Activated naive CD4-positive, alpha-beta T cell treated with anti-CD3 and anti-CD28 coated beads, Interleukin-2, amount 10 ng/mL, durations not matched to agents 7 days and 5 days (primary cell): ENCODE data around the gene PMEPA1.

Source experiments
- CTCF ChIA-PET: fragments of 350-600 bp; sonication (Branson Sonifier 250); formaldehyde crosslinking; loops from one replicate; lab custom pipeline; 2021; ENCODE audit warnings: antibody characterized with exemption; lab: Charles Lee
- DNase-seq: peaks from one replicate; pipeline ENCODE4 v3.0.0-alpha.2; 2020
- H3K27ac Mint-ChIP-seq: one replicate; pipeline ENCODE4 v1.8.0; 2021; ENCODE audit warnings: mild to moderate bottlenecking, moderate library complexity, mixed read lengths
- H3K27me3 Mint-ChIP-seq: one replicate; pipeline ENCODE4 v1.8.0; 2021; ENCODE audit warnings: mild to moderate bottlenecking, mixed read lengths
- H3K36me3 Mint-ChIP-seq: one replicate; pipeline ENCODE4 v1.8.0; 2021; ENCODE audit warnings: mixed read lengths
- H3K4me1 Mint-ChIP-seq: one replicate; pipeline ENCODE4 v1.8.0; 2021; ENCODE audit warnings: mixed read lengths
- H3K4me3 Mint-ChIP-seq: one replicate; pipeline ENCODE4 v1.8.0; 2021; ENCODE audit warnings: mild to moderate bottlenecking, moderate library complexity, mixed read lengths
- H3K9me3 Mint-ChIP-seq: one replicate; pipeline ENCODE4 v1.8.0; 2021; ENCODE audit warnings: mixed read lengths

PMEPA1 gene

DNA sequence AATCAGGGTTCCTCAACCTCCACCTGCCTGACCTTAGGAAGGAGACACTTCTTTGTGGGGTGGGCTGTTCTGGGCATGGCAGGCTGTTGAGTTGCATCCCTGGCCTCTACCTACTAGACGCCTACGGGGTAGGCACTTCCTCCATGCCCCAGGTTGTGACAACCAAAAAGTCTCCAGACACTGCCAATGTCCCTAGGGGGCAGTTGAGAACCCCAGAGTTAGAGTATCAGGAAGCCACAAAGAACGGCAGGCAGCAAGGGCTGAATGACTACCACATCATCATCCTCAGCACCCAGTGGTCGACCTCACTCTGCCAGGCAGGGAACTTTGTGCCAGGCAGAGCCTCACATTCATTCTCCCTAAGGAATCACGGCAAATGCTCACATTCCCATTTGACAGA is 21.5 kb downstream of the PMEPA1 start:
- Mint-ChIP-seq H3K27ac (no peak overlapping the region), H3K27me3 (peaks cover 13% of the 10 kb centered on the region), H3K4me1 (no peaks in the 10 kb centered on the region), H3K9me3 (no peaks in the 10 kb centered on the region), H3K4me3 (no peak overlapping the region), H3K36me3 (no peaks in the 10 kb centered on the region)
- no peak for DNase-seq
- CTCF ChIA-PET, result interaction anchor here (0.5 kb wide), 1 partner anchor 1803 kb away, joined by 3 read pairs; no protein-coding TSS in a partner anchor

DNA sequence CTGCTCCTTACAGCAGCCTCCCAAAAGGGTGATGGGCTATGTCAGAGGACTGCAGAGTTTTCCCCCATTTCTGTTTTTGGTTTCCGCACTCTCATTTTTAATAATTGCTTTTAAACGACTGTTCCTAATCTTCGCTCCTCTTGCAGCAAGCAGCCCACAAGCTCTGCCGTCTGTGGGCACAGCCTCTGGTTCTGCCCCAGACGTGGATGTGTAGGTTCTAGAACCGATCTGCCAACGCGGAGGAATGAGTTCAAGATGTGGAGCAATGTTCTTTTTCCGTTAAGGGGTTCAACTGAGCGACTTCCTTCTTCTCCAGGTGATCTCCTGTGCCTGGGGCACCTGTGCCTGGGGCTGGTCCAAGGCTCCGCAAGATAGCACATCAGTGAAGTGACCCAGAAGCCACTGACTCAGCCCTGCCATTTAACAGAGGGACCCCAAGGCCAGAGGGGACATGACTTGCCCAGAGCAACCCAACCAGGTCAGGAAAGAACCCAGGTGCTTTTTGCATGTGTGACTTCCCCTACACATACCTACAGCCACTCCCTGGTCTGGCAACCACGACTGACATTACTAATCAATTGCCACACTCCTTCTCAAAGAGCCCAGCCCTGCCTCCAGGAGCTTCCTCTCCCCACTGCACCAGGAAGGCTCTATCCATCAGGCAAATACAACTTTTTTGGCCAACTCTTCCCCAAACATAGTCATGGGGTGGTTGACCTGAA is 22.7 kb downstream of the PMEPA1 start:
- DNase-seq, result no peak
- Mint-ChIP-seq H3K27me3 (peaks cover 22% of the 10 kb centered on the region), H3K9me3 (no peaks in the 10 kb centered on the region), H3K27ac (no peak overlapping the region), H3K4me3 (no peak overlapping the region), H3K4me1 (no peaks in the 10 kb centered on the region), H3K36me3 (no peaks in the 10 kb centered on the region)
- CTCF ChIA-PET, result interaction anchor here (0.7 kb wide), 1 partner anchor 12 kb away, joined by 4 read pairs; no protein-coding TSS in a partner anchor

GRCh38 chr20:57685146-57685758 is 24.6 kb downstream of the PMEPA1 start:
- CTCF ChIA-PET, result no interaction called here
- no peak overlapping the region for H3K27ac Mint-ChIP-seq
- peaks cover 26% of the 10 kb centered on the region for H3K27me3 Mint-ChIP-seq
- peaks cover 10% of the 10 kb centered on the region for H3K4me1 Mint-ChIP-seq
- H3K4me3 Mint-ChIP-seq, result no peak overlapping the region
- no peaks in the 10 kb centered on the region for H3K36me3 Mint-ChIP-seq
- DNase-seq, result no peak
- no peaks in the 10 kb centered on the region for H3K9me3 Mint-ChIP-seq

DNA sequence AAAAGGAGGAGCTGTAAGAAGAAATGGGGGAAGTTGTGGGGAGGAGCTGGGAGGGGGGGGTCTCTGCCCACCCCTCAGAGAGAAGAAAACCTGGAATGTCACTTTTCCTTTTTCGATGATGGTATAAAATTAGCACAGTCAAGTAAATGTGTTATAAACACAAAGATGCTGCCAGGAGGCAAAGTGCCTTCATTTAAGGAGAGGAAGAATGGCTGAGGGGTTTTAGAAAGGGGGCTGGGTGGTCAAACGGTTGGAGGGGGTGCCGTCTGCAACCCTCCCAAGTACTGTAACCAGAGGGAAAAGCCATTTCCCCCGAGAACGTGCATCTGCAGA is 25.0 kb downstream of the PMEPA1 start:
- Mint-ChIP-seq H3K9me3 (no peaks in the 10 kb centered on the region), H3K36me3 (no peaks in the 10 kb centered on the region), H3K4me3 (no peak overlapping the region), H3K4me1 (peaks cover 10% of the 10 kb centered on the region), H3K27me3 (peaks cover 30% of the 10 kb centered on the region), H3K27ac (no peak overlapping the region)
- DNase-seq, result no peak
- CTCF ChIA-PET, result no interaction called here

DNA sequence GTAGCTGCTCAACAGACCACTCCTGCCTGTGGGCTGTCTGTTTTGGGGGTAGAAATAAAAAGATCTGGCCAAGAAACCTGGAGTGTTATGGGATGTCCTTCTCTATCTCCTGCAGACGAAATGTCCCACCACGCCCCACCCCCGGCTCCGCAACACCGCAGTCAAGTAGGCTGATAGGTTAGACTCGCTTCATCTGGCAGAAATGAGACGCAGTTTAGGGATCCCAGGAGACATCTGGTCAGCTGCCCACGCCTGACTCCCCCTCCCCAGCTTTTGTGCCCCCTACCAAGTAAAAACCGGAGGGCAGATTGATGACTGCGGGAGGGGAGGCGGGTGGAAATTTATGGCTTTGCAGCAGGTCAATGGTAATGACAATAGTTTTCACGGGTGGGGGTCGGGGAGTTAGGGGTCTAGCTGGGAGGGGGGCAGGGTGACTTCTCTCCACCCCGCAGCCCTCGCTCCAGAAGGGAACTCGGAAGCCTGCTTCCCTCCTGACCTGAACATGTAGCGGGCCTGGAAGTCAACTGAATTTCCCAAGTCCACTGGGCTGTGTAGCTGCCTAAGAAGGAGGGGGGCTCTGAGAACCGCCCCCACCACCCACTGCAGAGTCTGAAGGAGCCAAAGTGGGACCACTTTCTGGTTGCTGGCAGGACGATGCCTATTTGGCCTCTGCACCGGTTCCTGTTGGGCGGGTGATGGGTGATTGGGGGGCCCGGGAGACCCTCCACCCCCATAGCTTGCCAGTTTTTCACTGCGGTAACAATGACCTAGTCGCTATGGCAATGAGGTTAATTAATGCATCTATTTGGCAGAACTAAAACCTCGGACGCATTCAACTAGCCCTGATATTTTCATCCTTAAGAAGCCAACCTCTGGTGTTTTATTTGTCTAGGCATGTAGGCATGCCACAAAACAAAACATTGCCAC is 25.7 kb downstream of the PMEPA1 start:
- no peaks in the 10 kb centered on the region for H3K36me3 Mint-ChIP-seq
- H3K9me3 Mint-ChIP-seq, result no peaks in the 10 kb centered on the region
- CTCF ChIA-PET, result no interaction called here
- no peak overlapping the region for H3K4me3 Mint-ChIP-seq
- H3K27ac Mint-ChIP-seq, result no peak overlapping the region
- no peak for DNase-seq
- peaks cover 10% of the 10 kb centered on the region for H3K4me1 Mint-ChIP-seq
- H3K27me3 Mint-ChIP-seq, result peaks cover 30% of the 10 kb centered on the region

GRCh38 chr20:57683287-57683686 is 26.5 kb downstream of the PMEPA1 start:
- H3K4me3 Mint-ChIP-seq, result no peak overlapping the region
- peaks cover 10% of the 10 kb centered on the region for H3K4me1 Mint-ChIP-seq
- DNase-seq, result no peak
- no peak overlapping the region for H3K27ac Mint-ChIP-seq
- CTCF ChIA-PET, result no interaction called here
- H3K27me3 Mint-ChIP-seq, result peaks cover 29% of the 10 kb centered on the region
- no peaks in the 10 kb centered on the region for H3K36me3 Mint-ChIP-seq
- H3K9me3 Mint-ChIP-seq, result no peaks in the 10 kb centered on the region

DNA sequence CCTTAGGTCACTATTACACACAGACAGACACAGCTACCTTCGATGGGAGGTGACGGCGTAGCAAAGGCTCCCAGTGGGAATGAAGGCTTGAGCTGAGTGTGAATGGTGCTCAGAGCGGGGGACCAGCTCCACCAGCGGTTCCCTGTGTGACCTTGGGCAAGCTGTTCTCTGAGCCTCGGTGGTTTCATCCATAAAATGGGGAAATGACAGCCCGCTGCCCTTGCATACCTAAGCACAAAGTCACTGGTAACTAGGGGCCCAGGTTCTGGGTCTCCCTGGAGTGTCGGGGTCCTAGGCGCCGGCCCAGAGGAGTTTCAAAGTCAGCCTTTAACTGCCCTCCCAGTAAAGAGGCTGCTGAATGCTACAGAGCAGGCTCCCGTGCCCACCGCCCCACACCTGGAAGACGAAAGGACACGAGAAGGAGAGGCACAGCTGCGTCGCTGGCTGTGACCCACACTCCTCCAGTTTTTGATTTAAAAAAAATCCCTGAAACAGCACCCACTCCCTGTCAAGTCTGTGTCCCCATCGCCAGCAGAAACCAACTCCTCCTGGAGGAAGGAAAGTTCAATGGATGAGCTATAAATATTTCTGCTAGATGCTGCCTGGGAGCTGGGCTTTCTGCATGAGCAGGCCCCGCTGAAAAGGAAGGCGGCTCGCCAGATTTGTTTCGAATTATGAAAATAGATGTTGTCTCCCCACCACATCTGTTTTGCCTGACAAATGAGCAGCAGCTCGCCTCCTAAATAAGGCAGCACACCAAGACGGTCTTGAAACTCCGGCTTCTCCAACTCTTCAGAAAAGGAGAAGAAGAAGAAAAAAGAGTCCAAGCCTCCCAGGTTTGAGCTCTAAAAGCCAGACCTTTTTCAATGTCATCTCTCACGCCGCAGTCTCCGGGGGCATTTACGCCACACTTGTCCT is 27.4 kb downstream of the PMEPA1 start:
- no peaks in the 10 kb centered on the region for H3K36me3 Mint-ChIP-seq
- peaks cover 10% of the 10 kb centered on the region for H3K4me1 Mint-ChIP-seq
- no peaks in the 10 kb centered on the region for H3K9me3 Mint-ChIP-seq
- CTCF ChIA-PET, result interaction anchor here (1.0 to 1.2 kb wide), 3 partner anchors 15 to 55 kb away, joined by 3 read pairs; no protein-coding TSS in a partner anchor
- peaks cover 23% of the 10 kb centered on the region for H3K27me3 Mint-ChIP-seq
- DNase-seq, result no peak
- H3K4me3 Mint-ChIP-seq, result no peak overlapping the region
- no peak overlapping the region for H3K27ac Mint-ChIP-seq

- no peak overlapping the region for H3K4me3 Mint-ChIP-seq
- H3K36me3 Mint-ChIP-seq, result no peaks in the 10 kb centered on the region
- H3K9me3 Mint-ChIP-seq, result no peaks in the 10 kb centered on the region
- peaks cover 28% of the 10 kb centered on the region for H3K27me3 Mint-ChIP-seq
- no peak overlapping the region for H3K27ac Mint-ChIP-seq
- H3K4me1 Mint-ChIP-seq, result peaks cover 10% of the 10 kb centered on the region
- DNase-seq, result peak; percentile 38
- CTCF ChIA-PET, result interaction anchor here (1.0 to 1.2 kb wide), 2 partner anchors 16 to 53 kb away, joined by 3 read pairs; no protein-coding TSS in a partner anchor
Observed at GRCh38 chr20:57680934-57681914, 28.6 kb downstream of the PMEPA1 start.

- DNase-seq, result no peak
- H3K27ac Mint-ChIP-seq, result no peak overlapping the region
- H3K9me3 Mint-ChIP-seq, result no peaks in the 10 kb centered on the region
- H3K4me1 Mint-ChIP-seq, result peaks cover 10% of the 10 kb centered on the region
- H3K4me3 Mint-ChIP-seq, result no peak overlapping the region
- CTCF ChIA-PET, result no interaction called here
- H3K36me3 Mint-ChIP-seq, result no peaks in the 10 kb centered on the region
- H3K27me3 Mint-ChIP-seq, result peaks cover 34% of the 10 kb centered on the region
Observed at GRCh38 chr20:57680131-57680716, 29.6 kb downstream of the PMEPA1 start.

- Mint-ChIP-seq H3K4me1 (peaks cover 10% of the 10 kb centered on the region), H3K9me3 (no peaks in the 10 kb centered on the region), H3K27ac (no peak overlapping the region), H3K36me3 (no peaks in the 10 kb centered on the region), H3K4me3 (no peak overlapping the region), H3K27me3 (peaks cover 34% of the 10 kb centered on the region)
- no peak for DNase-seq
- CTCF ChIA-PET, result no interaction called here
Observed at GRCh38 chr20:57679113-57679512, 30.7 kb downstream of the PMEPA1 start.

- Mint-ChIP-seq H3K4me1 (peaks cover 10% of the 10 kb centered on the region), H3K36me3 (no peaks in the 10 kb centered on the region), H3K27ac (no peak overlapping the region), H3K27me3 (peaks cover 36% of the 10 kb centered on the region), H3K9me3 (no peaks in the 10 kb centered on the region), H3K4me3 (no peak overlapping the region)
- DNase-seq, result no peak
- CTCF ChIA-PET, result no interaction called here
Observed at GRCh38 chr20:57678340-57678739, 31.5 kb downstream of the PMEPA1 start.

GRCh38 chr20:57677584-57677982 is 32.2 kb downstream of the PMEPA1 start:
- H3K4me3 Mint-ChIP-seq, result no peak overlapping the region
- CTCF ChIA-PET, result no interaction called here
- H3K4me1 Mint-ChIP-seq, result peaks cover 10% of the 10 kb centered on the region
- H3K27me3 Mint-ChIP-seq, result peaks cover 40% of the 10 kb centered on the region
- no peak overlapping the region for H3K27ac Mint-ChIP-seq
- H3K36me3 Mint-ChIP-seq, result no peaks in the 10 kb centered on the region
- no peak for DNase-seq
- no peaks in the 10 kb centered on the region for H3K9me3 Mint-ChIP-seq
